Left ventricle myocardium inferior (tissue), 1 donor: ENCODE data around the gene STKLD1. TPM values are rescaled to one million over a fixed set of nuclear protein-coding genes. Genes with fewer than 3 reads are reported as not detected.

Experiments
- DNase-seq: peaks from one replicate; pipeline ENCODE4 v3.0.0-alpha.2; 2020
- H3K27ac ChIP-seq: fragments of 200-600 bp; replicated peaks from 2 replicates; pipeline ENCODE4 v1.8.0; 2021
- H3K27me3 ChIP-seq: fragments of 200-600 bp; 2 replicates; pipeline ENCODE4 v1.8.0; 2021; ENCODE audit warnings: low read depth
- H3K36me3 ChIP-seq: fragments of 200-600 bp; 2 replicates; pipeline ENCODE4 v1.8.0; 2021
- H3K4me1 ChIP-seq: fragments of 200-600 bp; 2 replicates; pipeline ENCODE4 v1.8.0; 2021
- H3K4me3 ChIP-seq: fragments of 200-600 bp; 2 replicates; pipeline ENCODE4 v1.8.0; 2021; ENCODE audit warnings: mild to moderate bottlenecking, moderate library complexity
- H3K9me3 ChIP-seq: fragments of 200-600 bp; replicated peaks from 2 replicates; pipeline ENCODE4 v1.8.0; 2021
- intact Hi-C: fragments of 100-400 bp; cut with micrococcal nuclease; formaldehyde crosslinking; loops from one replicate; pipeline ENCODE4 v1.11.0; 2022
- total RNA-seq: library from RNA; stranded (reverse); fragmentation: NEBNext Ultra II Directional; extraction: Animal tissue kit (Norgen Biotek cat#: 25700); gene quantifications from one replicate; pipeline ENCODE4 v1.2.1, GENCODE V29; 2021
- TF ChIP-seq, protein P1 (sequence below): fragments of 200-600 bp; IDR thresholded peaks from 2 replicates; pipeline ENCODE4 v1.8.0; 2021; ENCODE audit warnings: antibody characterized with exemption, mild to moderate bottlenecking, borderline replicate concordance
- donor health status: DM: no; HTN: yes; CAD: no; lungs with severe emphysema.

STKLD1 gene
- total RNA-seq, 1 donor from 2014 or later: not detected

DNA sequence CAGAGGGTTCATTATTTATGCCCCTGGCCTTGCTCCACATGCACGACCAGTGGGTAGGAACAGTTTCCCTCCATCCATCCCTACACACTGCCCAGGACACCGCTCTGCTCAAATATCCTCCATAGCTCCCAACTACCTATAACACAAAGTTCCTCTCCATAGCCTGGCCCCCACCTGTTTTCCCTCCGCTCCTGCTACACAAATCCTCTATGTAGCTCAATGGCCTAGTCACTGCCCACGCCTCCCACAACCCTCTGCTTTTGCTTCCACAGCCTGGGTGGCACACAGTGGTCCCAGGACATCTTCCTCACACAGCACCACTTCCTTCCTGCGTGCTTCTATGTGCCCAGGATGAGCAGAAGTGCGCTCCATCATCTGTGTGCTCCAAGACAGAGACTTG lies 21.2 kb downstream of the STKLD1 start:
- intact Hi-C loops: no loop called here
- no peaks in the 10 kb centered on the region for H3K4me1 ChIP-seq
- no peak for DNase-seq
- TF ChIP-seq, protein P1, sequence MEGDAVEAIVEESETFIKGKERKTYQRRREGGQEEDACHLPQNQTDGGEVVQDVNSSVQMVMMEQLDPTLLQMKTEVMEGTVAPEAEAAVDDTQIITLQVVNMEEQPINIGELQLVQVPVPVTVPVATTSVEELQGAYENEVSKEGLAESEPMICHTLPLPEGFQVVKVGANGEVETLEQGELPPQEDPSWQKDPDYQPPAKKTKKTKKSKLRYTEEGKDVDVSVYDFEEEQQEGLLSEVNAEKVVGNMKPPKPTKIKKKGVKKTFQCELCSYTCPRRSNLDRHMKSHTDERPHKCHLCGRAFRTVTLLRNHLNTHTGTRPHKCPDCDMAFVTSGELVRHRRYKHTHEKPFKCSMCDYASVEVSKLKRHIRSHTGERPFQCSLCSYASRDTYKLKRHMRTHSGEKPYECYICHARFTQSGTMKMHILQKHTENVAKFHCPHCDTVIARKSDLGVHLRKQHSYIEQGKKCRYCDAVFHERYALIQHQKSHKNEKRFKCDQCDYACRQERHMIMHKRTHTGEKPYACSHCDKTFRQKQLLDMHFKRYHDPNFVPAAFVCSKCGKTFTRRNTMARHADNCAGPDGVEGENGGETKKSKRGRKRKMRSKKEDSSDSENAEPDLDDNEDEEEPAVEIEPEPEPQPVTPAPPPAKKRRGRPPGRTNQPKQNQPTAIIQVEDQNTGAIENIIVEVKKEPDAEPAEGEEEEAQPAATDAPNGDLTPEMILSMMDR: no peak
- no peaks in the 10 kb centered on the region for H3K9me3 ChIP-seq
- H3K4me3 ChIP-seq: no peak overlapping the region
- peaks cover 34% of the 10 kb centered on the region for H3K27me3 ChIP-seq
- H3K27ac ChIP-seq: no peak overlapping the region
- H3K36me3 ChIP-seq: peaks cover 4% of the 10 kb centered on the region

DNA sequence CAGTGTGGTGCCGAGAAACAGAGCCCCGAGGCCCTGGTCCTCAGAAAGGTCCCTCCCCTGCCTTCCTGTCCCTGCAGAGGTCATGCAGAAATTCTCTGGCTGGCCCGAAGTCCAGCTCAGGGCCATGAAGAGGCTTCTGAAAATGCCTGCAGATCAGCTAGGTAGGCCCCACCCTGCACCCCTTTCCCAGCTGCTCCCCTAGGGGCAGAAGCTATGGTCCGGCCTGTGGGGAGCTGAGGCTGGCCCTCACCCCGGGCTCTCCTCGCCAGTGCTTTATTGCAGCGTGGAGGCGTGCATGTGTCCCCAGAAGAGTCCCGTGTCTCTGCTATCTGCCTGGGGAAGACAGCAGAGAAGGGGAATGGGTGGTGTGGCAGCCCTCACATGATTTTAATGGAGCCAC lies 21.7 kb downstream of the STKLD1 start:
- no peak for DNase-seq
- Histone ChIP-seq H3K4me3 (no peak overlapping the region), H3K36me3 (peaks cover 4% of the 10 kb centered on the region), H3K9me3 (no peaks in the 10 kb centered on the region), H3K4me1 (no peaks in the 10 kb centered on the region), H3K27me3 (peaks cover 33% of the 10 kb centered on the region), H3K27ac (no peak overlapping the region)
- TF ChIP-seq, protein P1: no peak
- intact Hi-C loops: no loop called here

DNA sequence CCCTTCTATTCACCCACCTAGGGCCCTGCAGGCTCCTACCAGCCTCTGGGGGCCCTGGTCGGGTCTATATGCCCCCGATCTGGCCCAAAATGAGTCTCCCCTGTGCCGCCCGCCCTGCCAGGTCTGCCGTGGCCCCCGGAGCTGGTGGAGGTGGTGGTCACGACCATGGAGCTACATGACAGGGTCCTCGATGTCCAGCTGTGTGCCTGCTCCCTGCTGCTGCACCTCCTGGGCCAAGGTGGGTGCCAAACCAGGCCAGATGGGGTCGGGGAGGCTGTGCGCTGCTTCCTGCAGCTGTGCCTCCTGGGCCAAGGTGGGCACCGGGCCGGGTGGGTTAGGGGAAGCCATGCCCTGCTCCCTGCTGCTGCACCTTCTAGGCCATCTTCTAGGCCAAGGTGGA lies 24.1 kb downstream of the STKLD1 start:
- DNase-seq: no peak
- TF ChIP-seq, protein P1: no peak
- Histone ChIP-seq H3K27me3 (peaks cover 9% of the 10 kb centered on the region), H3K27ac (no peak overlapping the region), H3K36me3 (peaks cover 12% of the 10 kb centered on the region), H3K4me1 (peaks cover 4% of the 10 kb centered on the region), H3K4me3 (no peak overlapping the region), H3K9me3 (no peaks in the 10 kb centered on the region)
- intact Hi-C loops: no loop called here

DNA sequence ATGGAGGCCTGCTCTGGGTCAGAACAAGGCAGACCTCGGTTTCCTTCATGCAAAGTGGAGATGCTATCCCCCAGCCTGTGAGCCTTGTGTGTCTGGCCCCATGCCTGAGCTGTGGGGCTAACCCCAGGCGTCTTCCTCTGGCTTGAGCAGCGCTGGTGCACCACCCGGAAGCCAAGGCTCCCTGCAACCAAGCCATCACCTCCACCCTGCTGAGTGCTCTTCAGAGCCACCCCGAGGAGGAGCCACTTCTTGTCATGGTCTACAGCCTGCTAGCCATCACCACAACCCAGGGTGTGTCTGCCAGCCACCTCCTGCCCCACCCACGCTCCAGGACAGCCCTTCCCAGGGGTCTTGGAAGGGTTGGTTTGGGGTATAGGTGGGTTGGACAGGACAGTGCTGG lies 25.4 kb downstream of the STKLD1 start:
- intact Hi-C loops: no loop called here
- no peak overlapping the region for H3K4me3 ChIP-seq
- H3K9me3 ChIP-seq: no peaks in the 10 kb centered on the region
- H3K27me3 ChIP-seq: no peaks in the 10 kb centered on the region
- H3K27ac ChIP-seq: no peak overlapping the region
- TF ChIP-seq, protein P1: no peak
- no peak for DNase-seq
- H3K36me3 ChIP-seq: peaks cover 25% of the 10 kb centered on the region
- H3K4me1 ChIP-seq: peaks cover 13% of the 10 kb centered on the region

DNA sequence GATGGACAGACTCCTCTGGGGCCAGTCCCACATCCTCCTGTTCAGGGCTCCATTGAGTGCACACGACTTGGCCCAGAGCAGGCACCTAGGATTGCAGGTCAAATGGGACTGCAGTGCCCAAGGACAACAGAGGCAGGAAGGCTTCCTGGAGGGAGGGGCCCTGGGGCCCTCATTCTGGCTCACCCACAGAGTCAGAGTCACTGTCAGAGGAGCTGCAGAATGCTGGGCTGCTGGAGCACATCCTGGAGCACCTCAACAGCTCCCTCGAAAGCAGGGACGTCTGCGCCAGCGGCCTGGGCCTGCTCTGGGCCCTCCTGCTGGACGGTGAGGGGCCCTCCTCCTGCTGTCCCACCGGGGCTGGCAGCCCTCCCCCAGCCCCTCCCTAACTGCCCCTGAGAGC lies 26.5 kb downstream of the STKLD1 start:
- TF ChIP-seq, protein P1: no peak
- DNase-seq: no peak
- no peaks in the 10 kb centered on the region for H3K9me3 ChIP-seq
- no peak overlapping the region for H3K27ac ChIP-seq
- H3K27me3 ChIP-seq: no peaks in the 10 kb centered on the region
- H3K4me3 ChIP-seq: no peak overlapping the region
- intact Hi-C loops: no loop called here
- H3K36me3 ChIP-seq: peaks cover 33% of the 10 kb centered on the region
- H3K4me1 ChIP-seq: peaks cover 13% of the 10 kb centered on the region
